Measurements from ENCODE around the gene PKNOX1.
"Not testable (repeated sequence)": the region's sequence is repeated elsewhere in the genome, so short reads cannot be mapped to it uniquely, and the experiment has no call there.

Gene PKNOX1

DNA sequence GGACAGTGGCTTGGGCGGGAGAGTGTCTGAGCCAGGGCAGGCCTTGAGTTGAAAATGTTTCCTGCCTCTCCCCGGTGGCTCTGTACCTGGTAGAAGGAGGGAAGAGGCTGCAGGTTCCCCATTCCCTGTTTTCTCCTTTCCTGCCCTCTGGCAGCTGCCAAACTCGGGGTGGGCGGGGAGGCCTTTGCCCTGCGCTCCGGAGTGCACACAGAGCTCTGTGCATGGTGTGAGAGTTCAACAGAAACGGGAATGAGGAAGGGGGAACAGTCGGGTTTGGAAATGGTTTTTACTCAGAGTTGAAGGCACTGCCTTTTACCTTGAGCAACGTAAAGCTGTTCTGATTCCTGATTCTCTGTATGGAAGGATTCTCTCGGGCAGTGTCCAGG lies 64.3 kb downstream of the PKNOX1 start:
- not testable (repeated sequence) for DNase-seq, ATAC-seq, H3K4me1 Mint-ChIP-seq, H3K9me3 Mint-ChIP-seq, H3K4me3 Mint-ChIP-seq, H3K27ac Mint-ChIP-seq, H3K27me3 Mint-ChIP-seq

- H3K4me3 Mint-ChIP-seq, H3K27ac Mint-ChIP-seq, H3K9me3 Mint-ChIP-seq, DNase-seq, ATAC-seq, H3K27me3 Mint-ChIP-seq: not testable (repeated sequence)
- H3K4me1 Mint-ChIP-seq = peaks cover 14% of the 10 kb centered on the region
These were observed 67.8 kb downstream of the PKNOX1 start for GRCh38 chr21:43042169-43042568.

GRCh38 chr21:43043291-43043690 lies 68.9 kb downstream of the PKNOX1 start:
- not testable (repeated sequence) for H3K4me3 Mint-ChIP-seq, DNase-seq, H3K9me3 Mint-ChIP-seq, ATAC-seq, H3K27me3 Mint-ChIP-seq, H3K27ac Mint-ChIP-seq
- H3K4me1 Mint-ChIP-seq = peaks cover 14% of the 10 kb centered on the region

DNA sequence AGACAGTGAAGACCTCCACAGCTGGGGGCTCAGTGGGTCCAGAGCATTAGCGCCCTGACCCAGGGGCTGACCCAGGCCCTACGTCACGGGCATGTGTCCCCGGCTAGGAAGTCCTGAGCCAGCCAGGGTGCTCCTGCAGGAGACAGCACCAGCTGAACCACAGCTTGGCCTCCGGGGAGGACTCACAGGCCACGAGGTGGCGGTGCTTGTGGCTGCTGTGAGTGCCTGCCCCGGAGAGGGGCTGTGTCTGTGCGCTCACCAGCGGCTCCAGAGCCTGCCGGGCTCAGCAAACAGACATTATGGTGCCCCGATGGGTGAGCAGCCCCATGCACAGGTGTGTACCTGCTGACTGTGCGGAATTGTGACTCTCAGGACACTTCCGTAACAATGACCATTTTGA lies 70.2 kb downstream of the PKNOX1 start:
- not testable (repeated sequence) for H3K27me3 Mint-ChIP-seq, DNase-seq, H3K27ac Mint-ChIP-seq, H3K4me3 Mint-ChIP-seq, H3K9me3 Mint-ChIP-seq
- peak; percentile 16 for ATAC-seq
- H3K4me1 Mint-ChIP-seq = peaks cover 14% of the 10 kb centered on the region

DNA sequence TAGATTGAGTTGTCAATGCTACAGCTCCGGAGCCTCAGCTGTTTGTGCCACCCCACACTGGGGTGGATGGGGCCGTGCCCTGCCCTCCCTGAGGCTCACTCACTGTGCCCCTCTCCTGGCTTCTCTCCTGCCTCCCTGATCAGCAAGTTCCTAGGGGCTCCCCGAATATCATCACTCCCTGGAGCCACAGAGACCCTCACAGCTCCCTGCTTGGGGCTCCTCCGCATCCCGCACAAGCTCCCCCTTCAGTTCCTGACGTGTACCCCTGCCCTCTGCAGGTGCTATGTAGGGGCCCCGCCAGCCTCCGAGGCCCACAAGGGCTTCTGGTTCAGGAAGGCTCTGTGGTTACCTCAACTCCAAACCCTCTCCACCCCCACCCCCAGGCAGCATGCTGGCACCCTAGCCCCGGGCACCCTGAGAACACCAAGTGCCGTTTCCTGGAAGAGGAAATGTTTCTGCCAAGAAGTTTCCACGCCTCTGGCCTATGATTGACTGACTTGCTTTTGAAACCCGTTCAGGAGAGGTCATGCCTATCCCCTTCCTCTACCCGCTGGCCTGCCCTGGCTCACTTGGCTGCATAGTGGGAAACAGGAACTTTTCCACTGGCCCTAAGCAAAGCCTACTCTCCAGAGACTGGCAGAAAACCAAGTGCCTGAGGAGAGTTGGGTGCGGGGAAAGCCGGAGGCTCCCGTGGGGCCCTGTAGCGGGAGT lies 71.0 kb downstream of the PKNOX1 start:
- DNase-seq = peak in 1 of 2 donors; percentile 27
- Mint-ChIP-seq H3K27ac (peak overlapping the region in 1 of 2 donors; percentile 81), H3K4me1 (peaks cover 14% of the 10 kb centered on the region), H3K4me3 (peak overlapping the region; percentile 62 to 73)
- not testable (repeated sequence) for H3K27me3 Mint-ChIP-seq, H3K9me3 Mint-ChIP-seq
- ATAC-seq = peak; percentile 70

DNA sequence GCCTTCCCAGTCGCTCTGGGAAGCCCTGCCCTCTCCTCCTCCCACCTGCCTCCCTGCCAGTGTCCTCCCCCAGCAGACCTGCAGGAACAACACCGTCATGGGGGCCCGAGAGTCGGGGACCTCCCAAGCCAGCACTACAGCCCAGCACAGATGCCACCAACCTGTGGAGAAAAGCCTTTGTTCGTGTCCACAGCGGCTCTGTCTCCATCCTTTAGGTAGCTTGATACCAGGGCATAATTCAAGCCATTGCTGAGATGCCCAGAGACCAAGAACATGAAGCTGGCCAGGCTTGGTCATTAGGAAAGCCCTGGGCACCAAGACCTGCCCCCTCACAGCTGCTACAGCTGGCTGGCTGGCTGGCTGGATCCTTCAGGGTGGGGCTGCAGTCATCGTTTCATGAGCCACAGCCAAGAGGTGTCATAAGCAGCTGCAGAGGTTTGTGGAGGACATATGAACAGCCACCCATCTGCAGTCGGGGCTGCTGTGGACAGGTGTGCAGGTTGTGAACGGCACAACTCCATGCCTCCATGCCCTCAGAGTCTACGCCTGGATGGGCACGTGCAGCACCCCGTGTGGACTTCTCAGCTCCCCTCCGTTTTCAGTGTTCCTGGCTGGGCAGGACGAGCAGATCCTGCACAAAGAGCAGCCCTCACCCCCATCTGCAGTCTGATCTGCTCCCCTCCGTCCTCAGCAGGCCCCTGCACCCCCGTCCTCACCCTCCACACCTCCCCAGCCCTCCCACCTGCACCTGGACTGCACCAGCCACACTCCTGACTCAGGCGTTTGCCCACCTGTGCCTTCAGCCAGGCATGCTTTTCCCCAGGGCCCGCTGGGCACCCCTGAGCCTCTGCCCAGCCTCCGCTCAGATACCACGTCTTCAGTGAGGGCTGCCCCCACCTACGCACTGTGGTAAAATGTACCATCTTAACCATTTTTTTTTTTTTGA lies 71.8 kb downstream of the PKNOX1 start:
- Mint-ChIP-seq H3K4me1 (peaks cover 14% of the 10 kb centered on the region), H3K4me3 (peak overlapping the region; percentile 62)
- H3K9me3 Mint-ChIP-seq, H3K27me3 Mint-ChIP-seq, H3K27ac Mint-ChIP-seq: not testable (repeated sequence)
- ATAC-seq (peak; percentile 73), DNase-seq (peak in 1 of 2 donors; percentile 52)

DNA sequence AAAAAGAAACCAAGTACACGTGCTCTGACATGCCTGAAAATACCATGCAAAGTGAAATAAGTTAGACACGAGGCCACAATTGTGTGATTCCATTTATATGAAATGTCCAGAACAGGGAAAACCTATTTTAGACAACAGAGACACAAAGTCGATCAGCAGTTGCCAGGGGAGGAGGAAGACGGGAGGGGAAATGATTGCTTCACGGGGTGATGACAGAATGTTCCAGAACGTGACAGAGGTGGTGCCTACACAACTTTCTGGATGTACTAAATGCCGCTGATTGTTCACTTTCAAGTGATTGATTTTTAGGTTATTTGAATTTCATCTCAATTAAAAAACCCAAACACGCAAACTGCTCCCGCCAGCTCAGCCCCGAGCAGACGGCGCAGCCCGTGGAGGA lies 78.8 kb downstream of the PKNOX1 start:
- H3K4me3 Mint-ChIP-seq, H3K27ac Mint-ChIP-seq, H3K4me1 Mint-ChIP-seq, ATAC-seq, H3K27me3 Mint-ChIP-seq, H3K9me3 Mint-ChIP-seq, DNase-seq: not testable (repeated sequence)

DNA sequence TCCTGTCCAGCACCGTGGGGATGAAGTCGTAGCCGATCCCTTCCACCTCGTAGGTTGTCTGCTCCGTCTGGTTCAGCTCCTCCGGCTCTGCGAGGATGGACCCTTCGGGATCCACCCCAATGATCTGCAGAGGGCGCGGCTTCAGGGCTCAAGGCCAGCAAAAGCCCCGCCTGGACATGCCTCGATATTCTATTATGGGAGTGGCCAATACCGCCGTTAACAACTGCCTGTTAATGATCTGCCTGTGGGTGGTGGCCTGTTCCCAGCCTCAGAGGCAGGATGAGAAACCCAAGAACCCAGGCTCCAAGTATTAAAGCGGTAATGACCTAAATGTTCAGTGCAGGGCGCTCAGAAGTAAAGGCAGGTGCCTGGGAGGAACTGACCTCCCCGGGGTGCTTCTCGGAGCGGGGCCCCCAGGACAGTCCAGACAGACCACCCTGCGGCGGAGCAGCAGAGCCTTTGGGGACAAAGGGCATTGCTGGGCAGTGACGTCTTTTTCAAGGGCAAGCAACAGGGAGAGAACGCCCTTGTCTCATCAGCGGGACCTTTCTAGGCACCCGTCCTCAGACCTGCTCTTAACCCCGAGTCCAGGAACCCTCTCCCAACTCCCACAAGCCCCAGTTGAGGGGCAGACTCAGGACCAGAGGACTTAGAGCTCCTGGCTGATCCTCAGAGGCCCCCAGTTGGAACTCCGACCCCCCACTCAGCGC lies 88.7 kb downstream of the PKNOX1 start:
- DNase-seq, H3K27me3 Mint-ChIP-seq, H3K9me3 Mint-ChIP-seq, H3K4me1 Mint-ChIP-seq, H3K4me3 Mint-ChIP-seq, H3K27ac Mint-ChIP-seq, ATAC-seq: not testable (repeated sequence)

DNA sequence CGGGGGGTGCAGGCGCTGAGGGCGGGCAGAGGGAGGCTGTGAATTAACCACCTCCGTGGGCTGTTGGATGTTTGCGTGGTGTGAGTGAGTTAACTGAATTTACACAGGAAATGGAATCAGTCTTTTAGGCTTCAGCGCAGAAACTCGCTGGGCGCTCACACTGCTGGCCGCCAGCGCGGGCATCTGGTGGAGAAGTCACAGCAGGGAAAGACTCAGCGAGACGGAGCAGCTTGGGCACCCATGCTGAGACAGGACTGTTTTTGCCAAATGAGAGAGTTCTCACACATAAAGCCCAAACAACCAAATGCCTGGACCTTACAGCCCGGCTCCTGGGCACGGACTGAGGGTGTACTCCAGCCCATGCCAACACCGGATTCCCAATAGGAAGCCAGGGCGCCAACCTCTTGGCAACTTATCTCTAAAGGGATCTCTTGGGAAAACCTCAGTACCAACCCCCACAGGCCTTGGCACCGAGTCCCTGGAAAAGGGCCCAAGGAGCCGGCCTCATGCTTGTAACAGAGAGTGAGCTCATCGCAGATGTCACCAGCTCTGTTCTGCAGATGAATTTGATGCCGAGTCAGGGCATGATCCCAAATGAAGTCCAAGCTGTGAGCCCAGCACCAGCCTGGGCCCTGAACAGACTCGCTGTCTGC lies 90.0 kb downstream of the PKNOX1 start:
- not testable (repeated sequence) for ATAC-seq, H3K27ac Mint-ChIP-seq, H3K9me3 Mint-ChIP-seq, DNase-seq, H3K27me3 Mint-ChIP-seq, H3K4me3 Mint-ChIP-seq, H3K4me1 Mint-ChIP-seq

GRCh38 chr21:43065991-43066390 lies 91.6 kb downstream of the PKNOX1 start:
- H3K9me3 Mint-ChIP-seq, H3K4me3 Mint-ChIP-seq, DNase-seq, H3K27me3 Mint-ChIP-seq, H3K4me1 Mint-ChIP-seq, H3K27ac Mint-ChIP-seq: not testable (repeated sequence)
- peak; percentile 9 for ATAC-seq

- H3K4me1 Mint-ChIP-seq, H3K9me3 Mint-ChIP-seq, H3K4me3 Mint-ChIP-seq, DNase-seq, H3K27ac Mint-ChIP-seq, H3K27me3 Mint-ChIP-seq, ATAC-seq: not testable (repeated sequence)
These were observed 92.3 kb downstream of the PKNOX1 start for GRCh38 chr21:43066690-43067089.

GRCh38 chr21:43068065-43068464 lies 93.7 kb downstream of the PKNOX1 start:
- not testable (repeated sequence) for H3K4me1 Mint-ChIP-seq, H3K27me3 Mint-ChIP-seq, H3K4me3 Mint-ChIP-seq, DNase-seq, H3K27ac Mint-ChIP-seq, ATAC-seq, H3K9me3 Mint-ChIP-seq

GRCh38 chr21:43069682-43070081 lies 95.3 kb downstream of the PKNOX1 start:
- H3K27me3 Mint-ChIP-seq, H3K4me1 Mint-ChIP-seq, H3K9me3 Mint-ChIP-seq, DNase-seq, H3K27ac Mint-ChIP-seq, ATAC-seq, H3K4me3 Mint-ChIP-seq: not testable (repeated sequence)

GRCh38 chr21:43072742-43073141 lies 98.4 kb downstream of the PKNOX1 start:
- H3K4me3 Mint-ChIP-seq, H3K4me1 Mint-ChIP-seq, H3K27ac Mint-ChIP-seq, H3K9me3 Mint-ChIP-seq, H3K27me3 Mint-ChIP-seq, DNase-seq, ATAC-seq: not testable (repeated sequence)

GRCh38 chr21:43074401-43075169 lies 100.2 kb downstream of the PKNOX1 start:
- H3K27me3 Mint-ChIP-seq, DNase-seq, H3K4me3 Mint-ChIP-seq, H3K9me3 Mint-ChIP-seq, H3K27ac Mint-ChIP-seq, H3K4me1 Mint-ChIP-seq: not testable (repeated sequence)
- ATAC-seq = peak; percentile 56
